Mucosa of stomach (tissue), 1 donor: ENCODE data around the gene USP22.

ENCODE experiments used
- H3K27me3 ChIP-seq: one replicate; pipeline ENCODE4 v1.7.0; 2013; ENCODE audit warnings: mild to moderate bottlenecking, low read length; ENCODE audit not compliant: control insufficient read depth, insufficient read depth
- H3K36me3 ChIP-seq: one replicate; pipeline ENCODE4 v1.7.0; 2013; ENCODE audit warnings: low read length; ENCODE audit not compliant: control insufficient read depth, insufficient read depth
- H3K4me1 ChIP-seq: one replicate; pipeline ENCODE4 v1.7.0; 2013; ENCODE audit warnings: mild to moderate bottlenecking, low read length; ENCODE audit not compliant: control insufficient read depth, insufficient read depth
- H3K4me3 ChIP-seq: one replicate; pipeline ENCODE4 v1.7.0; 2013; ENCODE audit warnings: low read length
- H3K9ac ChIP-seq: one replicate; pipeline ENCODE4 v1.7.0; 2013; ENCODE audit warnings: mild to moderate bottlenecking, low read length, moderate library complexity
- H3K9me3 ChIP-seq: one replicate; pipeline ENCODE4 v1.7.0; 2013; ENCODE audit warnings: mild to moderate bottlenecking, low read length, moderate library complexity; ENCODE audit not compliant: control insufficient read depth
- donor health status: Pancreatic carcinoma.

The USP22 gene

DNA sequence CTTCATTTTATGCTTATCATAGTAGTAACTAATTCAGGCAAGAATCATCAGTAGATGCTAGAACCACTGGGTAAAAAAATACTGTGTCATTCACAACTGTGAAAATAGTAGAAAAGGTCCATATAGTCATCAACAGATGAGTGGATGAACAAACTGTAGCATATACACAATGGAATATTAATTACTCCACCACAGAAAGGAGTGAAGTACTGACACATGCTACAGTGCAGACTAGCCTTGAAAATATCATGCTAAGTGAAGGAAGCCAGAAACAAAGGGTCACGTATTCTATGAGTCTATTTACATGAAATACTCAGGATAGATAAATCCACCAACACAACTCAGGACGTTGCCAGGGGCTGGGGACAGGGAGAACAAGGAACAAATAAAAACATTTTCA lies 13.3 kb downstream of the USP22 start:
- Histone ChIP-seq H3K36me3 (no peaks in the 10 kb centered on the region), H3K9me3 (no peaks in the 10 kb centered on the region), H3K4me1 (peaks cover 6% of the 10 kb centered on the region), H3K9ac (no peak overlapping the region), H3K27me3 (no peaks in the 10 kb centered on the region), H3K4me3 (no peak overlapping the region)

DNA sequence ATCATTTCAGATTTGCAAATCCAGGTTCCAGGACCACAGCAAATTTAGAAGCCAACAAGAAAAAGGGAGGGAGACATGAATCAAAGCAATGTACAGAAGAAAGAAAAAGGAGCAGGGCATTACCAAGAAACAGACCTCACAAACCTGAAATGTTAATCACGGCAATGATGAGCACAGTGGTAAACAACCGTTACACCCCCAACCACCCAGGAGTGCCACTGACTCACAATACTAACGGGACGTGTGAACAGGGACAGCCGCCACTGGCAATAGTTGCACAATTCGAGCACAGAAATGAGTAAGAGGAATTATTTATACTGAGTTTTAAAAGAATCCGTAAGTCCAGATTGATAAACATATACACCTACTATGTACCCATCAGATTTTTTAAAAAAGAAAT lies 13.8 kb downstream of the USP22 start:
- no peak overlapping the region for H3K9ac ChIP-seq
- peaks cover 3% of the 10 kb centered on the region for H3K36me3 ChIP-seq
- H3K27me3 ChIP-seq = no peaks in the 10 kb centered on the region
- no peak overlapping the region for H3K4me3 ChIP-seq
- peaks cover 6% of the 10 kb centered on the region for H3K4me1 ChIP-seq
- no peaks in the 10 kb centered on the region for H3K9me3 ChIP-seq

- H3K9me3 ChIP-seq = no peaks in the 10 kb centered on the region
- no peak overlapping the region for H3K4me3 ChIP-seq
- H3K36me3 ChIP-seq = peaks cover 8% of the 10 kb centered on the region
- H3K27me3 ChIP-seq = no peaks in the 10 kb centered on the region
- H3K4me1 ChIP-seq = peaks cover 6% of the 10 kb centered on the region
- H3K9ac ChIP-seq = no peak overlapping the region
These were observed 14.6 kb downstream of the USP22 start for GRCh38 chr17:21028192-21028591.

DNA sequence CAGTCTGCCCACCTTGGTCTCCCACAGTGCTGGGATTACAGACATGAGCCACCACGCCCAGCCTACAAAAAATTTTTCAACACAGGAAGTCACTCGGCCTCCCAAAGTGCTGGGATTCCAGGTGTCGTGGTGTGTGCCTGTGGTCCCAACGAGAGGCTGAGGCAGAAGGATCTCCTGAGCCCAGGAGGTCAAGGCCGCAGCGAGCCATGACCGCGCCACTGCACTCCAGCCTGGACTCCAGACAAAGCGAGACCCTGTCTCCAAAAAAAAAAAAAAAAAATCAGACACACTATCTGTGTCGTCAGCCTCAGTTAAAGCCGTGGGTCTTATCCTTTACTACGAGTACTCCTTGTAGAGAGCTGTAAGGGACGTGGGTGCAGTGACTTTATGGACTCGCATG lies 15.8 kb downstream of the USP22 start:
- H3K4me1 ChIP-seq = peaks cover 6% of the 10 kb centered on the region
- no peak overlapping the region for H3K9ac ChIP-seq
- no peak overlapping the region for H3K4me3 ChIP-seq
- H3K9me3 ChIP-seq = no peaks in the 10 kb centered on the region
- peaks cover 8% of the 10 kb centered on the region for H3K36me3 ChIP-seq
- no peaks in the 10 kb centered on the region for H3K27me3 ChIP-seq

- no peak overlapping the region for H3K9ac ChIP-seq
- no peaks in the 10 kb centered on the region for H3K27me3 ChIP-seq
- no peaks in the 10 kb centered on the region for H3K9me3 ChIP-seq
- H3K4me3 ChIP-seq = no peak overlapping the region
- H3K36me3 ChIP-seq = peaks cover 15% of the 10 kb centered on the region
- peaks cover 6% of the 10 kb centered on the region for H3K4me1 ChIP-seq
These were observed 17.4 kb downstream of the USP22 start for GRCh38 chr17:21025451-21025850.

DNA sequence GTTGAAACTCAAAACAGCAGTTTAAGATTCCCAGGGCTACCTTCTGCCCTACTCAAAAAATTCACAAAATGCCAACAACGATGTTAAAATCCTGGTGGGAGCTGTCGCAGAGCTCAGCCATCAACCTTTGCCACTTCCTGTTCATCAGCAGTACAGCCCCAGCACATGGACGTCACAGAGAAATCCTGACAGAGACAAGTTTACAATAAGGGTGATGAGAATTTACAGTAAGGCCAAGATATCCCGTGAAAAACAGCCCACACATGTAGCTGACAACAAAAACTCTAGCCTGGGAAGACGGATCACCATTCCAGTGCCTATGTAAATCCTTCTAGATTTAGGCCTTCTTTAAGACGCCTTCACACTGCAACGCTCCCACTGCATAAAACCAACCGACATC lies 18.8 kb downstream of the USP22 start:
- Histone ChIP-seq H3K4me3 (no peak overlapping the region), H3K9me3 (no peaks in the 10 kb centered on the region), H3K27me3 (no peaks in the 10 kb centered on the region), H3K9ac (no peak overlapping the region), H3K4me1 (no peaks in the 10 kb centered on the region), H3K36me3 (peaks cover 25% of the 10 kb centered on the region)

DNA sequence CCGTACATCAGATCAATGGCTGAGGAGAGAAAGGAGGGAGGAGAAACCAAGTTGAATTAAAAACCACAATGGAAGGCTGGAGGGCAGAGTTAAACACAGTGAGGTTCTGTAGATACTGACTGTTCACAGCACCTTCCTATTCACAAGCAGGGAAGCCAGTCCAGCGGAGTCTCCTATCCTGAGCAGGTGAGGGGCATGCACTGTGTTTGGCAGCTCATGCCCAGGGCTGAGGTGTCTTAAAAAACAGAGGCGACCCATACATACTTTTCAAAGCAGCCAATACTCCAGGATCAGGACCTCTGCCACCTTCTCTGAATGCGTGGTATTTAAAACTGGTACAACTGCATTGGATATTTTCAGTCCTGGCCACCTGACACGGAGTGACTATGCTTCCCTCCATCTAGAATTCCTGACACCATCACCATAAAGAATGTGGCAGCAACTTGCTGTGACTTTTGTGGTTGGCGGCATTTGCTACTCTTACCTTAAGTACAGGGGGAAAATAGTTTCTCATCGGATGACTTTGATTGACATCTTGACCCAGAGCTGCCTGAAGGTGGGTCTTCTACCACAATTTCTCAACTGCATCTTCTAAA lies 21.5 kb downstream of the USP22 start:
- no peaks in the 10 kb centered on the region for H3K4me1 ChIP-seq
- H3K36me3 ChIP-seq = peaks cover 47% of the 10 kb centered on the region
- no peaks in the 10 kb centered on the region for H3K9me3 ChIP-seq
- H3K9ac ChIP-seq = no peak overlapping the region
- H3K4me3 ChIP-seq = no peak overlapping the region
- H3K27me3 ChIP-seq = no peaks in the 10 kb centered on the region

GRCh38 chr17:21020622-21021021 lies 22.2 kb downstream of the USP22 start:
- Histone ChIP-seq H3K9ac (no peak overlapping the region), H3K27me3 (no peaks in the 10 kb centered on the region), H3K9me3 (no peaks in the 10 kb centered on the region), H3K4me3 (no peak overlapping the region), H3K36me3 (peaks cover 48% of the 10 kb centered on the region), H3K4me1 (no peaks in the 10 kb centered on the region)

DNA sequence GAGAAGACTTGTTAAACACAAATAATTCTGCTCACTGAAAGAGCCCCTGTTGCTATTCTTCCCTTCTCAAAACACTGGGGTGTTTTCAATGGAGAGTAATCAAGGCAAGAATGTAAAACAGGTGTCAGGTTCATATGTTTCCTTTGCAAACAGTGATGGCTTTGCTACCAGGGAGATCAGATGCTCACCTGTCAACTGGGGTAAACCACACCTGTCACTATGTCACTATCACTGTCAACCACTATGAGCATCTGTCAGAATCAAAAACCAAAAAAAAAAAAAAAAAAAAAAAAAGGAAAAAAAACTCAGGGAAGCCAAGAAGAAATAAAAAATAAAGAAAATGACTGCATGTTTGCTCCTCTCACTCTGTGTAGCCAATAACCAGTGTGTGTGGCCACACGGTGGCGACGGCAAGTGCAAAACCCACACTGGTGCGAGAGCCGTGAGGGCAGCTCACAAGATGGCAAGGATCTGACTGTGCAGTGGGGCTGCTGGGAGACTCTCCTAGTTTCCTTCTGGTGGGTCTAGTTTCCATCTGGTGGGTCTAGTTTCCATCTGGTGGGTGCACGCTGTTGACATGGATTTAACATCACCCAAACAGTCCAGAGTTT lies 22.7 kb downstream of the USP22 start:
- no peak overlapping the region for H3K4me3 ChIP-seq
- no peaks in the 10 kb centered on the region for H3K27me3 ChIP-seq
- H3K9me3 ChIP-seq = no peaks in the 10 kb centered on the region
- H3K4me1 ChIP-seq = no peaks in the 10 kb centered on the region
- H3K9ac ChIP-seq = no peak overlapping the region
- H3K36me3 ChIP-seq = peaks cover 48% of the 10 kb centered on the region

- H3K9ac ChIP-seq = no peak overlapping the region
- H3K36me3 ChIP-seq = peaks cover 48% of the 10 kb centered on the region
These were observed 23.9 kb downstream of the USP22 start for GRCh38 chr17:21018894-21019293.

DNA sequence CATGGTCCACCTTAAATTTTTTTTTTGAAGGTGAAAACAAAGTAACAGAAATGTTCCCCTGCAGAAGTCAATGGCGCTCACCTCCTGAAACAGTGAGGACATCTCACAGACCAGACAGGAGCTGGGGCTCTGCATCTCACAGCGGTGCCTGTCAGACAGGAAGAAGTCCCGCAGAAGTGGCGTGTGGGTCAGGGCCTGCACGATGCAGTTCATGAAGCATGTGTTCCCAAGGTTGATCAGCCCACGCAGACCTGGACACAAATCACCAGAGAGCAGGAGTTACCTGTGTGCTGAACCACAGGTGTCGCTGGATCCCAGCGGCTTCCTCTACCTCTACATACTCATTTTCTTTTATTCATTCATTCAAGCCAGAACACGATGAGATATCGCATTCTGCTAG lies 24.9 kb downstream of the USP22 start:
- Histone ChIP-seq H3K36me3 (peaks cover 45% of the 10 kb centered on the region), H3K4me3 (no peak overlapping the region), H3K9ac (no peak overlapping the region), H3K27me3 (no peaks in the 10 kb centered on the region), H3K4me1 (no peaks in the 10 kb centered on the region), H3K9me3 (no peaks in the 10 kb centered on the region)

More at GRCh38 chr17:21018894-21019293, 23.9 kb downstream of the USP22 start:
- no peaks in the 10 kb centered on the region for H3K27me3 ChIP-seq
- no peaks in the 10 kb centered on the region for H3K9me3 ChIP-seq
- H3K4me3 ChIP-seq = no peak overlapping the region
- no peaks in the 10 kb centered on the region for H3K4me1 ChIP-seq

GRCh38 chr17:21017256-21017655 lies 25.6 kb downstream of the USP22 start:
- no peaks in the 10 kb centered on the region for H3K9me3 ChIP-seq

GRCh38 chr17:21016826-21017225 lies 26.0 kb downstream of the USP22 start:
- Histone ChIP-seq H3K4me1 (no peaks in the 10 kb centered on the region), H3K27me3 (no peaks in the 10 kb centered on the region), H3K9me3 (no peaks in the 10 kb centered on the region), H3K4me3 (no peak overlapping the region), H3K9ac (no peak overlapping the region), H3K36me3 (peaks cover 45% of the 10 kb centered on the region)

More at GRCh38 chr17:21017256-21017655, 25.6 kb downstream of the USP22 start:
- Histone ChIP-seq H3K27me3 (no peaks in the 10 kb centered on the region), H3K4me1 (no peaks in the 10 kb centered on the region), H3K36me3 (peaks cover 45% of the 10 kb centered on the region), H3K4me3 (no peak overlapping the region), H3K9ac (no peak overlapping the region)
